Brain microvascular endothelial cell (primary cell): Measurements from ENCODE around the gene RCBTB2.

Experiments used
- DNase-seq: peaks from one replicate; pipeline ENCODE4 v3.0.0-alpha.2; 2020
- H3K27ac ChIP-seq: fragments of 250-450 bp; sonication (Bioruptor Pico); 2 replicates; pipeline ENCODE4 v1.5.1; 2020; ENCODE audit warnings: mild to moderate bottlenecking, moderate library complexity
- H3K27me3 ChIP-seq: fragments of 250-450 bp; sonication (Bioruptor Pico); replicated peaks from 2 replicates; pipeline ENCODE4 v1.5.1; 2020; ENCODE audit warnings: mild to moderate bottlenecking
- H3K36me3 ChIP-seq: fragments of 250-450 bp; sonication (Bioruptor Pico); replicated peaks from 2 replicates; pipeline ENCODE4 v1.5.1; 2020; ENCODE audit warnings: mild to moderate bottlenecking
- H3K4me3 ChIP-seq: 2 replicates; pipeline ENCODE4 v1.5.1; 2011; ENCODE audit warnings: low read depth, mild to moderate bottlenecking, control low read depth, low read length, moderate library complexity
- CTCF ChIP-seq: IDR thresholded peaks from 2 replicates; pipeline ENCODE4 v1.5.1; 2011; ENCODE audit warnings: low read depth, mild to moderate bottlenecking, moderate library complexity, low read length, control low read depth, inconsistent platforms; ENCODE audit errors: missing control alignments
- in situ Hi-C: cut with HindIII; loops from 2 replicates; pipeline ENCODE4 v1.10.0; 2017; ENCODE audit warnings: low sequenced_read_pairs, low pct_ligation_motif_present

The RCBTB2 gene

GRCh38 chr13:48515732-48516131, 17.1 kb downstream of the RCBTB2 start:
- TF ChIP-seq CTCF: no peak
- no peak for DNase-seq
- Histone ChIP-seq H3K27ac (no peak overlapping the region), H3K36me3 (no peaks in the 10 kb centered on the region), H3K27me3 (no peaks in the 10 kb centered on the region), H3K4me3 (no peak overlapping the region)
- in situ Hi-C loops: no loop called here

GRCh38 chr13:48514793-48515192, 18.1 kb downstream of the RCBTB2 start:
- in situ Hi-C loops: no loop called here
- Histone ChIP-seq H3K27ac (no peak overlapping the region), H3K27me3 (no peaks in the 10 kb centered on the region), H3K36me3 (no peaks in the 10 kb centered on the region), H3K4me3 (no peak overlapping the region)
- no peak for TF ChIP-seq CTCF
- no peak for DNase-seq

GRCh38 chr13:48511621-48512230, 21.2 kb downstream of the RCBTB2 start:
- Histone ChIP-seq H3K27me3 (no peaks in the 10 kb centered on the region), H3K36me3 (no peaks in the 10 kb centered on the region), H3K27ac (no peak overlapping the region), H3K4me3 (no peak overlapping the region)
- in situ Hi-C loops: no loop called here
- TF ChIP-seq CTCF: no peak
- no peak for DNase-seq

GRCh38 chr13:48510698-48511097, 22.2 kb downstream of the RCBTB2 start:
- H3K36me3 ChIP-seq: no peaks in the 10 kb centered on the region
- no peak overlapping the region for H3K27ac ChIP-seq
- H3K27me3 ChIP-seq: no peaks in the 10 kb centered on the region
- no peak overlapping the region for H3K4me3 ChIP-seq
- no peak for TF ChIP-seq CTCF
- DNase-seq: no peak
- in situ Hi-C loops: no loop called here

GRCh38 chr13:48508011-48508410, 24.9 kb downstream of the RCBTB2 start:
- TF ChIP-seq CTCF: no peak
- in situ Hi-C loops: no loop called here
- no peak for DNase-seq
- no peaks in the 10 kb centered on the region for H3K27me3 ChIP-seq
- H3K36me3 ChIP-seq: no peaks in the 10 kb centered on the region
- H3K27ac ChIP-seq: no peak overlapping the region
- H3K4me3 ChIP-seq: no peak overlapping the region

- in situ Hi-C loops: no loop called here
- DNase-seq: no peak
- H3K36me3 ChIP-seq: no peaks in the 10 kb centered on the region
- no peaks in the 10 kb centered on the region for H3K27me3 ChIP-seq
- no peak overlapping the region for H3K27ac ChIP-seq
- no peak overlapping the region for H3K4me3 ChIP-seq
- TF ChIP-seq CTCF: no peak
These were observed 25.9 kb downstream of the RCBTB2 start for GRCh38 chr13:48507021-48507420.
